A549 treated with AZD9567 at 1 μM for 4 hours (cell line): Measurements from ENCODE around the gene OR4C13. TPM values are rescaled to one million over a fixed set of nuclear protein-coding genes. Genes with fewer than 3 reads are reported as not detected.

Experiments
- total RNA-seq: library from RNA; stranded (reverse); fragments of 200-300 nt; extraction: Qiagen RNA extraction; gene quantifications from 5 replicates; pipeline ENCODE4 v1.2.3, GENCODE V29; 2022; ENCODE audit not compliant: insufficient read depth

The OR4C13 gene
- total RNA-seq: not detected in 5 replicates

GRCh38 chr11:49952091-49952490, at the start of gene OR4C13:
TSS of gene OR4C13 (plus strand) at chr11:49952391. CDS start at chr11:49952423, 32 bp downstream.

GRCh38 chr11:49982435-49982834, 30.2 kb downstream of the OR4C13 start, which contains the start of gene OR4C12:
TSS of gene OR4C12 (minus strand) at chr11:49982535. CDS start at chr11:49982501, 34 bp downstream.

Other genes starting within 250 kb of the OR4C13 start
- gene OR4C12, start 30.1 kb downstream of the OR4C13 start, total RNA-seq: not detected in 5 replicates
- gene OR4C45, start 80.5 kb downstream of the OR4C13 start, total RNA-seq: not detected in 5 replicates